HG03378 (cell line): ENCODE measurements around the gene C1QL2.

ENCODE experiments used
- ATAC-seq: cut with Tn5 transposase; IDR thresholded peaks from one replicate; pipeline ENCODE4 v1.9.1; 2021; ENCODE audit warnings: mild to moderate bottlenecking, moderate library complexity; ENCODE audit not compliant: unreplicated experiment

The C1QL2 gene

DNA sequence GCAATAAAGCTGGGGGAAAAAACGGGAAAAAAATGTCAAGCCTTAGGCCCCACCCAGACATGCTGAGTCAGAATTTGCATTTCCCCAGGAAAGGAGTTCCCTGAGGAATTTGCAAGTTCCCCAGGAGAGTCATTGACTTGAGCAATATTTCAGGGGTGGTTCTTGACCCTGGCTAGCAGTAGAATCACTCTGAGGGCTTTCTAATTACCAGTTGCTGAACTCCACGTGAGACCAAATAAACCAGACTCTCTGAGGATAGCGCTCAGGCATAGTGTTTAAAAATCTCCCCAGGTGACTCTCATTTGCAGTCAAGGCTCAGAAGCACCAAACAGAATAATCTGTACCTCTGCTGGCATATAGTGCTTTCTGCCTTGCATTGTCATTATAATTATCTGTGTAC lies 48.7 kb downstream of the C1QL2 start:
- ATAC-seq = no peak

DNA sequence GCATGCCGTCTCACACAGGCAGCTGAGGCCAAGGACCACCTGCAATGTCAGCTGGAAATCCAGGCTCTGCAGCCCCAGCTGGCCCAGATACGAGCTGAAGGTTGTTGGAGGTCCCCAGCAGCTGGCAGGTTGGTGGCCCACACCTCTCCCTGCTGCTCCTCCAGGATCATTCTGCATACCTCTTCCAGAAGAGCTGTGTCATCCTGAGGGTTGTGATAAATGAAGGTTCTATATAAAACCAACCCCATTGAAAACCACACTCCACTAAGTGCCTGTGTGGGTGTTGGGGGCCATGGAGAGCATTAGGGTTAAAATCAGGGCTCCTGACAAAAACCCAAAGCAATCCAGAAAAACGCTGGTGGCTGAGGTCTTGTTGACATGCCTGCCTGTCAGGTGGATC lies 50.4 kb downstream of the C1QL2 start:
- ATAC-seq = no peak

DNA sequence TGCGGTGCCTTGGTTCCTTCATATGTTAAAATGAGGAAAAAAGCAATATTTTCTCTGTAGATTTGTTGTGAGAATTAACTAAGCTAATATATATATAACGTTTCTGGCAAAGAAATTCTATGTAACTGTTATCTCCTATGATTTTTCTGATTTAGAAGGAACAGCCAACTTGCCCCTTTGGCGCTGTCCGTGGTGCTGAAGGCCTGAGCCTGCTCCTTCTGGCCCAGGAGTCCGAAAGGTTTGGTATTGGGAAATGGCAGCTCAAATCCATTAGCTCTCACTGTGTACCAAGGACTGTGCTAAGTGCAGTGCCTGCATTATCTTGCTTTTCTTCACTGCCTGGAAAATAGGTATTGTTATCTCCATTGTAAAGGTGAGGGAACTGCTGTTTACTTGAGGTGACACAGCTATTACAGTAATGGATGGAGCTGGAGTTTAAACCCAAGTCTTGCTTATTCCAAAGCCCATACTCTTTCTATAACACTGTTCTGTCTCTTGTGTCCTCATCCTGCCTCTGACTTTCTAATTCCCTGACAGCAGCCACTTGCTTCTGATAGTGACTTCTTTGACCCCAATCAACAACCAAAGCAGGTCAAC lies 52.2 kb downstream of the C1QL2 start:
- no peak for ATAC-seq
